Gastroesophageal sphincter (tissue), 4 donors: ENCODE data around the gene PBX3. TPM values are rescaled to one million over a fixed set of nuclear protein-coding genes. Genes with fewer than 3 reads are reported as not detected.

Experiments used
- ATAC-seq: fragments of 150-250 bp; one replicate; pipeline ENCODE4 v1.9.1; 2016; ENCODE audit warnings: mild to moderate bottlenecking, moderate library complexity
- H3K27ac ChIP-seq, 4 donors: fragments of 200-600 bp; sonication (generic) in 3 of 4; 1 replicate in 3 of 4; 2 replicates in 1 of 4; pipeline ENCODE4 v1.5.1; 2016 to 2019
- H3K27me3 ChIP-seq: fragments of 200-600 bp; sonication (generic); one replicate; pipeline ENCODE4 v1.5.1; 2019
- H3K36me3 ChIP-seq, 2 donors: fragments of 200-600 bp; sonication (generic); one replicate each; pipeline ENCODE4 v1.5.1; 2019; ENCODE audit warnings: control low read depth in 1 of 2
- H3K4me1 ChIP-seq, 3 donors: fragments of 200-600 bp; sonication (generic); 1 replicate in 2 of 3; 2 replicates in 1 of 3; pipeline ENCODE4 v1.5.1; 2016 to 2019; ENCODE audit warnings: control low read depth in 2 of 3
- H3K4me3 ChIP-seq, 2 donors: fragments of 200-600 bp; sonication (generic); one replicate each; pipeline ENCODE4 v1.5.1; 2019; ENCODE audit warnings: mild to moderate bottlenecking in 1 of 2, moderate library complexity in 1 of 2
- H3K9me3 ChIP-seq, 3 donors: fragments of 200-600 bp; sonication (generic); one replicate each; pipeline ENCODE4 v1.5.1; 2017 to 2019; ENCODE audit warnings: control low read depth in 2 of 3
- EP300 ChIP-seq: sonication (generic); formaldehyde crosslinking; IDR thresholded peaks from one replicate; pipeline ENCODE4 v1.6.1; 2017; ENCODE audit warnings: antibody characterized with exemption, mild to moderate bottlenecking
- POLR2A ChIP-seq, 2 donors: fragments of 450-650 bp; IDR thresholded peaks; one replicate each; pipeline ENCODE4 v1.6.1; 2017; ENCODE audit warnings: antibody characterized with exemption in 2 of 2, mild to moderate bottlenecking in 2 of 2, moderate library complexity in 1 of 2
- POLR2AphosphoS5 ChIP-seq: sonication (generic); formaldehyde crosslinking; IDR thresholded peaks from one replicate; pipeline ENCODE4 v1.6.1; 2017; ENCODE audit warnings: antibody characterized with exemption
- WGBS, 2 donors: methylation state at CpG; one replicate each; pipeline ENCODE4 v1.1.5; 2018; ENCODE audit warnings: low coverage in 1 of 2; 5-methylcytosine and 5-hydroxymethylcytosine counted together
- total RNA-seq, 4 donors: library from RNA; depleted of rRNA; stranded (reverse); fragments of >200 nt; gene quantifications; one replicate each; pipeline ENCODE4 v1.1.0, GENCODE V29; 2016
- TF ChIP-seq, protein P1 (sequence below), 4 experiments: fragments of 200-600 bp in 2 of 4; fragments of 450-650 bp in 2 of 4; sonication (generic) in 1 of 4; IDR thresholded peaks; one replicate each; pipeline ENCODE4 v1.5.1; 2017 to 2019; ENCODE audit warnings: antibody characterized with exemption in 4 of 4, mild to moderate bottlenecking in 2 of 4, moderate library complexity in 2 of 4

The PBX3 gene
- total RNA-seq, 4 donors from 2014 or later: 59.9 to 81.4 (median 71.8) TPM

- Histone ChIP-seq H3K9me3 (no peaks in the 10 kb centered on the region), H3K27ac (no peak overlapping the region), H3K36me3 (peaks cover 0 to 20% of the 10 kb centered on the region in 2 donors), H3K4me3 (no peak overlapping the region), H3K27me3 (no peaks in the 10 kb centered on the region), H3K4me1 (peaks cover 0 to 9% (median 0%) of the 10 kb centered on the region in 3 donors)
- 87 to 92% methylated on average over 4 of the region's 4 CpGs for WGBS, 2 donors
- ATAC-seq: no peak
- TF ChIP-seq POLR2A (IDR thresholded peaks at IDR 0.05) (no peak), POLR2AphosphoS5 (no peak), EP300 (no peak)
- TF ChIP-seq, protein P1, sequence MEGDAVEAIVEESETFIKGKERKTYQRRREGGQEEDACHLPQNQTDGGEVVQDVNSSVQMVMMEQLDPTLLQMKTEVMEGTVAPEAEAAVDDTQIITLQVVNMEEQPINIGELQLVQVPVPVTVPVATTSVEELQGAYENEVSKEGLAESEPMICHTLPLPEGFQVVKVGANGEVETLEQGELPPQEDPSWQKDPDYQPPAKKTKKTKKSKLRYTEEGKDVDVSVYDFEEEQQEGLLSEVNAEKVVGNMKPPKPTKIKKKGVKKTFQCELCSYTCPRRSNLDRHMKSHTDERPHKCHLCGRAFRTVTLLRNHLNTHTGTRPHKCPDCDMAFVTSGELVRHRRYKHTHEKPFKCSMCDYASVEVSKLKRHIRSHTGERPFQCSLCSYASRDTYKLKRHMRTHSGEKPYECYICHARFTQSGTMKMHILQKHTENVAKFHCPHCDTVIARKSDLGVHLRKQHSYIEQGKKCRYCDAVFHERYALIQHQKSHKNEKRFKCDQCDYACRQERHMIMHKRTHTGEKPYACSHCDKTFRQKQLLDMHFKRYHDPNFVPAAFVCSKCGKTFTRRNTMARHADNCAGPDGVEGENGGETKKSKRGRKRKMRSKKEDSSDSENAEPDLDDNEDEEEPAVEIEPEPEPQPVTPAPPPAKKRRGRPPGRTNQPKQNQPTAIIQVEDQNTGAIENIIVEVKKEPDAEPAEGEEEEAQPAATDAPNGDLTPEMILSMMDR (IDR thresholded peaks at IDR 0.05): no peak
These were observed 184.0 kb downstream of the PBX3 start for GRCh38 chr9:125931211-125931610.

- no peaks in the 10 kb centered on the region for H3K27me3 ChIP-seq
- peak; percentile 57 for ATAC-seq
- TF ChIP-seq EP300 (no peak), POLR2AphosphoS5 (peak; percentile 71)
- H3K4me3 ChIP-seq: no peak overlapping the region
- peaks cover 0 to 21% of the 10 kb centered on the region in 2 donors for H3K36me3 ChIP-seq
- peaks cover 0 to 9% (median 0%) of the 10 kb centered on the region in 3 donors for H3K4me1 ChIP-seq
- H3K9me3 ChIP-seq: no peaks in the 10 kb centered on the region
- H3K27ac ChIP-seq: no peak overlapping the region
- 27 to 37% methylated on average over 4 to 5 of the region's 5 CpGs for WGBS, 2 donors
These were observed 184.8 kb downstream of the PBX3 start for GRCh38 chr9:125932012-125932411.

DNA sequence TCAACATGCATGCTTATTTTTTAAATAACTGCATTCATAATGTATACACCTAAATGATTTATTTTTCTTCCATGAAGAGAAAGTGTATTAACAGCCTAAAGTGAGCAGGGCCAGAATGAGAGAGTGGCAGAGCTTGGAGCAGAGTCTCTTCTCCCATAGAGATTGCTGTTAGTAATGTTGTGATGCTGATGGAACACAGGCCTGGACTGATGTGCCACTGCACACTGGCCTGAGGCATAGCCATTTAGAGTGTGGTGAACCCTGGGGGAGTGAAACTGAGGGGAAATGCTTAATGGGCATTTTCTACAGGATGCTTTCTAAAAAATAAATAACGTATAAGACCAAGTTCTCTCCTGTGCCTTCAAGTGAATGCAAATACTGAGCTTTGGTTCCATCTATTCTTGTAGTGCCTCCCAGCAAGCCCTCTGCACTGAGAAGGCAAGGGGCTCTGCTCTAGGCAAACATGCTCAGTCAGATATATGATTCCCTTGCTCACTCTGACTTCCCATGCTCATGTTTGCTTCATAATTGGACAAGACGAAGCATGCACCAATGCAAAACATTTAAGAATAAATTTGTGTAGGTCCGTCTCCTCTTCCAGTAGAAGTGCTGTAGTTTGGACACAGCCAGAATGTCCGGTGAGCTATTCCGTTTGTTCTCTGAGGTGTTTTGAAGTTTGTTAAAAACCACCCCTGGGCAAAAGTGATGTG, 185.7 kb downstream of the PBX3 start:
- H3K27ac ChIP-seq: no peak overlapping the region
- TF ChIP-seq EP300 (no peak), POLR2AphosphoS5 (no peak), POLR2A (IDR thresholded peaks at IDR 0.05) (no peak)
- TF ChIP-seq, protein P1 (IDR thresholded peaks at IDR 0.05): no peak
- H3K4me3 ChIP-seq: no peak overlapping the region
- H3K9me3 ChIP-seq: no peaks in the 10 kb centered on the region
- peaks cover 0 to 9% (median 0%) of the 10 kb centered on the region in 3 donors for H3K4me1 ChIP-seq
- H3K36me3 ChIP-seq: peaks cover 0 to 21% of the 10 kb centered on the region in 2 donors
- WGBS, 2 donors: 91 to 100% methylated on average over 2 to 5 of the region's 5 CpGs
- no peaks in the 10 kb centered on the region for H3K27me3 ChIP-seq
- no peak for ATAC-seq

GRCh38 chr9:125942125-125942524, 195.0 kb downstream of the PBX3 start:
- Histone ChIP-seq H3K4me3 (no peak overlapping the region), H3K4me1 (no peaks in the 10 kb centered on the region), H3K27ac (no peak overlapping the region), H3K36me3 (peaks cover 0 to 16% of the 10 kb centered on the region in 2 donors), H3K27me3 (no peaks in the 10 kb centered on the region), H3K9me3 (peaks cover 0 to 10% (median 0%) of the 10 kb centered on the region in 3 donors)
- 92 to 96% methylated on average over 3 of the region's 3 CpGs for WGBS, 2 donors
- no peak for TF ChIP-seq POLR2AphosphoS5
- no peak for TF ChIP-seq EP300
- no peak for ATAC-seq

DNA sequence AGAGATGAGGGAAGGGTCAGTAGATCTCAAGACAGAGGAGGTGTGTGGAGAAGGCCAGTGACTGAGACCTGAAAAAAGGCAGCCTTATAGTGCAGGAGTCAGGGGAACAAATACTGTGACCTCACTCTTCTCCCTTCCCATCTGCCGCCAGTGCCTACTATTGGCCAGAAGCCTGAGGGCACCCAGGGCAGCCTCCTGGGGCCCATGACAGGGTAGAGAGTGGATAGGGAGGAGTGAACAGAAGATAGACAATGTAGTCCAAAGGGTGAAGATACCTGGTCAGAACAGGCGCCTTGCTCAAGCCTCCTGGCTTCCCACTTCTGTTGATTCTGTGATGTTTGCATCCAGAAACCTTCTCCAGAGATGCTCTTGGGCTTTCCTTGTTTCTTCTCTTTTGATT, 196.7 kb downstream of the PBX3 start:
- no peak for ATAC-seq
- TF ChIP-seq POLR2AphosphoS5 (no peak), EP300 (no peak), POLR2A (IDR thresholded peaks at IDR 0.05) (no peak)
- TF ChIP-seq, protein P1 (IDR thresholded peaks at IDR 0.05): no peak
- peaks cover 0 to 10% (median 0%) of the 10 kb centered on the region in 3 donors for H3K9me3 ChIP-seq
- no peaks in the 10 kb centered on the region for H3K4me1 ChIP-seq
- peaks cover 0 to 16% of the 10 kb centered on the region in 2 donors for H3K36me3 ChIP-seq
- no peaks in the 10 kb centered on the region for H3K27me3 ChIP-seq
- H3K27ac ChIP-seq: no peak overlapping the region
- WGBS, 2 donors: 95 to 100% methylated on average over 1 of the region's 2 CpGs
- H3K4me3 ChIP-seq: no peak overlapping the region

DNA sequence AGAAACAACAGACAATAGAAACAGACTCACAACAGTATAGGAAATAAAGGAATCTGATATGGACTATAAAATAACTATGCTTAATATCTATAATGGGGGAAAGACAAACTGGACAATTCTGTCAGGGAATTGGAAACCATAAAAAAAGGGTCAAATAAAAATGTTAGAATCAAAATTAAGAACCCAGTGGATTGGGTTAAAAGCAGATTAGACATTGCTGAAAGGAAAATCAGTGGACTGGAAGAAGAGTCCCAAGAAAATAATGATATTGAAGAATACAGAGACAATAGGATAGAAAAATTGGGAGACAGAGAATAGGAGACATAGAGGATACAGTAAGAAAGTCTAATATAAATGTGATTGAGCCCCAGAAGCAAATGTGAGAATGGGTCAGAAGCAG, 199.2 kb downstream of the PBX3 start:
- Histone ChIP-seq H3K9me3 (peaks cover 0 to 10% (median 0%) of the 10 kb centered on the region in 3 donors), H3K27me3 (no peaks in the 10 kb centered on the region), H3K36me3 (peaks cover 0 to 18% of the 10 kb centered on the region in 2 donors), H3K4me1 (no peaks in the 10 kb centered on the region), H3K27ac (no peak overlapping the region), H3K4me3 (no peak overlapping the region)
- TF ChIP-seq POLR2A (IDR thresholded peaks at IDR 0.05): no peak
- no peak for TF ChIP-seq EP300
- TF ChIP-seq, protein P1 (IDR thresholded peaks at IDR 0.05): no peak
- TF ChIP-seq POLR2AphosphoS5: no peak
- no peak for ATAC-seq
